ENCODE measurements around the gene ACVR2A.

The ACVR2A gene

GRCh38 chr2:147846412-147847081 lies 1.7 kb downstream of the ACVR2A start:
- Mint-ChIP-seq H3K9me3 (peaks cover 4% of the 10 kb centered on the region), H3K4me1 (ENCODE audit: low read depth) (peaks cover 57% of the 10 kb centered on the region), H3K27me3 (peaks cover 42% of the 10 kb centered on the region), H3K4me3 (peak overlapping the region; percentile 92), H3K27ac (peak overlapping the region; percentile 7), H3K36me3 (ENCODE audit: low read depth) (no peaks in the 10 kb centered on the region)

GRCh38 chr2:147847746-147848391 lies 3.0 kb downstream of the ACVR2A start:
- Mint-ChIP-seq H3K36me3 (ENCODE audit: low read depth) (no peaks in the 10 kb centered on the region), H3K9me3 (peaks cover under 1% of the 10 kb centered on the region), H3K27ac (no peak overlapping the region), H3K27me3 (peaks cover 39% of the 10 kb centered on the region), H3K4me1 (ENCODE audit: low read depth) (peaks cover 57% of the 10 kb centered on the region), H3K4me3 (no peak overlapping the region)

- no peaks in the 10 kb centered on the region for H3K36me3 Mint-ChIP-seq (ENCODE audit: low read depth)
- peaks cover 32% of the 10 kb centered on the region for H3K27me3 Mint-ChIP-seq
- H3K4me3 Mint-ChIP-seq, result no peak overlapping the region
- H3K27ac Mint-ChIP-seq, result no peak overlapping the region
- no peaks in the 10 kb centered on the region for H3K9me3 Mint-ChIP-seq
- H3K4me1 Mint-ChIP-seq (ENCODE audit: low read depth), result peaks cover 42% of the 10 kb centered on the region
Observed at GRCh38 chr2:147850838-147851237, 6.0 kb downstream of the ACVR2A start.

- Mint-ChIP-seq H3K27ac (no peak overlapping the region), H3K4me3 (no peak overlapping the region), H3K27me3 (peaks cover 26% of the 10 kb centered on the region), H3K4me1 (ENCODE audit: low read depth) (peaks cover 37% of the 10 kb centered on the region), H3K36me3 (ENCODE audit: low read depth) (no peaks in the 10 kb centered on the region), H3K9me3 (no peaks in the 10 kb centered on the region)
Observed at GRCh38 chr2:147851244-147851930, 6.6 kb downstream of the ACVR2A start.

- Mint-ChIP-seq H3K27me3 (peaks cover 12% of the 10 kb centered on the region), H3K4me1 (ENCODE audit: low read depth) (peaks cover 22% of the 10 kb centered on the region), H3K4me3 (no peak overlapping the region), H3K36me3 (ENCODE audit: low read depth) (no peaks in the 10 kb centered on the region), H3K9me3 (no peaks in the 10 kb centered on the region), H3K27ac (no peak overlapping the region)
Observed at GRCh38 chr2:147854557-147855134, 9.8 kb downstream of the ACVR2A start.

- Mint-ChIP-seq H3K27me3 (peaks cover 12% of the 10 kb centered on the region), H3K4me1 (ENCODE audit: low read depth) (peaks cover 18% of the 10 kb centered on the region), H3K27ac (no peak overlapping the region), H3K9me3 (no peaks in the 10 kb centered on the region), H3K36me3 (ENCODE audit: low read depth) (no peaks in the 10 kb centered on the region), H3K4me3 (no peak overlapping the region)
Observed at GRCh38 chr2:147855316-147855715, 10.5 kb downstream of the ACVR2A start.

- peaks cover 11% of the 10 kb centered on the region for H3K4me1 Mint-ChIP-seq (ENCODE audit: low read depth)
- H3K9me3 Mint-ChIP-seq, result no peaks in the 10 kb centered on the region
- no peak overlapping the region for H3K4me3 Mint-ChIP-seq
- no peaks in the 10 kb centered on the region for H3K36me3 Mint-ChIP-seq (ENCODE audit: low read depth)
- no peak overlapping the region for H3K27ac Mint-ChIP-seq
- H3K27me3 Mint-ChIP-seq, result peaks cover 12% of the 10 kb centered on the region
Observed at GRCh38 chr2:147855977-147856376, 11.1 kb downstream of the ACVR2A start.

- Mint-ChIP-seq H3K4me3 (no peak overlapping the region), H3K27ac (no peak overlapping the region)
Observed at GRCh38 chr2:147860009-147860408, 15.2 kb downstream of the ACVR2A start.

GRCh38 chr2:147862859-147863516 lies 18.2 kb downstream of the ACVR2A start:
- H3K4me1 Mint-ChIP-seq (ENCODE audit: low read depth), result no peaks in the 10 kb centered on the region
- no peaks in the 10 kb centered on the region for H3K36me3 Mint-ChIP-seq (ENCODE audit: low read depth)
- no peak overlapping the region for H3K4me3 Mint-ChIP-seq
- H3K27me3 Mint-ChIP-seq, result no peaks in the 10 kb centered on the region
- H3K9me3 Mint-ChIP-seq, result no peaks in the 10 kb centered on the region
- H3K27ac Mint-ChIP-seq, result no peak overlapping the region

More at GRCh38 chr2:147860009-147860408, 15.2 kb downstream of the ACVR2A start:
- H3K27me3 Mint-ChIP-seq, result no peaks in the 10 kb centered on the region
- no peaks in the 10 kb centered on the region for H3K36me3 Mint-ChIP-seq (ENCODE audit: low read depth)
- H3K9me3 Mint-ChIP-seq, result no peaks in the 10 kb centered on the region
- peaks cover 3% of the 10 kb centered on the region for H3K4me1 Mint-ChIP-seq (ENCODE audit: low read depth)

GRCh38 chr2:147863835-147864234 lies 19.0 kb downstream of the ACVR2A start:
- H3K9me3 Mint-ChIP-seq, result no peaks in the 10 kb centered on the region
- no peaks in the 10 kb centered on the region for H3K36me3 Mint-ChIP-seq (ENCODE audit: low read depth)

GRCh38 chr2:147865560-147865959 lies 20.7 kb downstream of the ACVR2A start:
- H3K4me1 Mint-ChIP-seq (ENCODE audit: low read depth), result peaks cover 3% of the 10 kb centered on the region
- no peak overlapping the region for H3K27ac Mint-ChIP-seq
- no peaks in the 10 kb centered on the region for H3K27me3 Mint-ChIP-seq
- H3K4me3 Mint-ChIP-seq, result no peak overlapping the region
- no peaks in the 10 kb centered on the region for H3K36me3 Mint-ChIP-seq (ENCODE audit: low read depth)
- H3K9me3 Mint-ChIP-seq, result no peaks in the 10 kb centered on the region

More at GRCh38 chr2:147863835-147864234, 19.0 kb downstream of the ACVR2A start:
- Mint-ChIP-seq H3K27me3 (no peaks in the 10 kb centered on the region), H3K4me3 (no peak overlapping the region), H3K4me1 (ENCODE audit: low read depth) (no peaks in the 10 kb centered on the region), H3K27ac (no peak overlapping the region)

- Mint-ChIP-seq H3K27me3 (no peaks in the 10 kb centered on the region), H3K4me3 (no peak overlapping the region), H3K9me3 (no peaks in the 10 kb centered on the region), H3K27ac (no peak overlapping the region), H3K36me3 (ENCODE audit: low read depth) (peaks cover 3% of the 10 kb centered on the region), H3K4me1 (ENCODE audit: low read depth) (peaks cover 3% of the 10 kb centered on the region)
Observed at GRCh38 chr2:147867050-147867449, 22.2 kb downstream of the ACVR2A start.

- Mint-ChIP-seq H3K27me3 (no peaks in the 10 kb centered on the region), H3K4me3 (no peak overlapping the region), H3K4me1 (ENCODE audit: low read depth) (peaks cover 3% of the 10 kb centered on the region), H3K36me3 (ENCODE audit: low read depth) (peaks cover 3% of the 10 kb centered on the region), H3K27ac (no peak overlapping the region), H3K9me3 (no peaks in the 10 kb centered on the region)
Observed at GRCh38 chr2:147869934-147870333, 25.1 kb downstream of the ACVR2A start.

GRCh38 chr2:147872967-147873366 lies 28.1 kb downstream of the ACVR2A start:
- peaks cover 3% of the 10 kb centered on the region for H3K4me1 Mint-ChIP-seq (ENCODE audit: low read depth)
- H3K4me3 Mint-ChIP-seq, result no peak overlapping the region

More at GRCh38 chr2:147872967-147873366, 28.1 kb downstream of the ACVR2A start:
- no peaks in the 10 kb centered on the region for H3K9me3 Mint-ChIP-seq
- H3K36me3 Mint-ChIP-seq (ENCODE audit: low read depth), result peaks cover 3% of the 10 kb centered on the region
- no peaks in the 10 kb centered on the region for H3K27me3 Mint-ChIP-seq
- H3K27ac Mint-ChIP-seq, result no peak overlapping the region
